IMR-90 (cell line): Measurements from ENCODE around the gene FOXF1. TPM values are rescaled to one million over a fixed set of nuclear protein-coding genes. Genes with fewer than 3 reads are reported as not detected.

Experiments used
- ATAC-seq: fragments of 200-7000 bp; cut with Tn5 transposase; 2 replicates; pipeline ENCODE4 v1.9.1; 2020; ENCODE audit warnings: low read depth, mild to moderate bottlenecking, moderate library complexity
- BruUV-seq: library from RNA; stranded (reverse); fragments of 400-500 nt; replicated peaks from 2 replicates; lab custom pipeline; 2021; lab: Mats Ljungman, UMichigan
- CTCF ChIA-PET: fragments of 300-600 bp; formaldehyde crosslinking; extraction: SDS; loops from one replicate; lab custom pipeline; 2021; ENCODE audit warnings: antibody characterized with exemption; lab: Yijun Ruan, JAX
- POLR2A ChIA-PET: fragments of 300-600 bp; sonication (Branson Sonifier 250); formaldehyde crosslinking; loops from one replicate; lab custom pipeline; 2022; ENCODE audit warnings: antibody characterized with exemption; ENCODE audit not compliant: unreplicated experiment; lab: Charles Lee
- DNase-seq: peaks from one replicate; pipeline ENCODE4 v3.0.0; 2013
- H2AFZ ChIP-seq: replicated peaks from 2 replicates; pipeline ENCODE3; 2013; ENCODE audit warnings: low read length, mild to moderate bottlenecking; ENCODE audit not compliant: poor library complexity
- H2AK5ac ChIP-seq: 2 replicates; pipeline ENCODE4 v1.6.1; 2013; ENCODE audit warnings: low read depth, low read length, inconsistent platforms
- H2AK9ac ChIP-seq: replicated peaks from 2 replicates; pipeline ENCODE3; 2013; ENCODE audit warnings: mild to moderate bottlenecking, low read depth, low read length, moderate library complexity; ENCODE audit not compliant: poor library complexity
- H2BK120ac ChIP-seq: 2 replicates; pipeline ENCODE4 v1.6.1; 2013; ENCODE audit warnings: low read depth, low read length, inconsistent platforms
- H2BK15ac ChIP-seq: 3 replicates; pipeline ENCODE4 v1.6.1; 2013; ENCODE audit warnings: low read depth, low read length, inconsistent platforms
- H2BK20ac ChIP-seq: 2 replicates; pipeline ENCODE4 v1.6.1; 2013; ENCODE audit warnings: low read depth, mild to moderate bottlenecking, inconsistent platforms, low read length, moderate library complexity
- H2BK5ac ChIP-seq: 2 replicates; pipeline ENCODE4 v1.6.1; 2013; ENCODE audit warnings: mild to moderate bottlenecking, low read depth, low read length, inconsistent platforms; ENCODE audit not compliant: poor library complexity, severe bottlenecking
- H3K14ac ChIP-seq: replicated peaks from 2 replicates; pipeline ENCODE4 v1.6.1; 2013; ENCODE audit warnings: low read depth, low read length, inconsistent platforms
- H3K18ac ChIP-seq: 2 replicates; pipeline ENCODE4 v1.6.1; 2013; ENCODE audit warnings: low read depth, low read length, control low read depth
- H3K23ac ChIP-seq: 2 replicates; pipeline ENCODE4 v1.6.1; 2013; ENCODE audit warnings: low read depth, low read length, inconsistent platforms
- H3K27ac ChIP-seq: 2 replicates; pipeline ENCODE4 v1.5.1; 2013; ENCODE audit warnings: mild to moderate bottlenecking, control low read depth, low read length; ENCODE audit not compliant: insufficient read depth
- H3K27me3 ChIP-seq: 2 replicates; pipeline ENCODE4 v1.6.1; 2013; ENCODE audit warnings: low read length; ENCODE audit not compliant: control insufficient read depth, insufficient read depth
- H3K36me3 ChIP-seq: 2 replicates; pipeline ENCODE4 v1.6.1; 2013; ENCODE audit warnings: low read length, mixed read lengths; ENCODE audit not compliant: control insufficient read depth, insufficient read depth
- H3K4ac ChIP-seq: 2 replicates; pipeline ENCODE4 v1.6.1; 2013; ENCODE audit warnings: low read depth, low read length, inconsistent platforms
- H3K4me1 ChIP-seq: 2 replicates; pipeline ENCODE4 v1.6.1; 2013; ENCODE audit warnings: low read length, mixed read lengths; ENCODE audit not compliant: control insufficient read depth, insufficient read depth
- H3K4me2 ChIP-seq: 2 replicates; pipeline ENCODE4 v1.6.1; 2013; ENCODE audit warnings: low read depth, mild to moderate bottlenecking, control low read depth, low read length, moderate library complexity
- H3K4me3 ChIP-seq: 2 replicates; pipeline ENCODE4 v1.5.1; 2013; ENCODE audit warnings: low read depth, mild to moderate bottlenecking, control low read depth, low read length, moderate library complexity; ENCODE audit not compliant: insufficient read depth
- H3K56ac ChIP-seq: 2 replicates; pipeline ENCODE4 v1.6.1; 2013; ENCODE audit warnings: low read length, inconsistent platforms; ENCODE audit not compliant: insufficient read depth; ENCODE audit errors: extremely low read depth
- H3K79me1 ChIP-seq, 2 experiments: 2 replicates each; pipeline ENCODE4 v1.6.1; 2013; ENCODE audit warnings: low read length in 2 of 2, inconsistent platforms in 1 of 2, low read depth in 1 of 2
- H3K9ac ChIP-seq: 2 replicates; pipeline ENCODE4 v1.6.1; 2013; ENCODE audit warnings: low read depth, low read length, control low read depth
- H3K9me1 ChIP-seq: 2 replicates; pipeline ENCODE4 v1.6.1; 2013; ENCODE audit warnings: low read length, inconsistent platforms; ENCODE audit not compliant: insufficient read depth
- H3K9me3 ChIP-seq: 2 replicates; pipeline ENCODE4 v1.6.1; 2013; ENCODE audit warnings: low read length; ENCODE audit not compliant: control insufficient read depth, insufficient read depth
- H4K20me1 ChIP-seq: 2 replicates; pipeline ENCODE4 v1.6.1; 2013; ENCODE audit warnings: low read length, inconsistent platforms; ENCODE audit not compliant: insufficient read depth
- H4K5ac ChIP-seq: 2 replicates; pipeline ENCODE4 v1.6.1; 2013; ENCODE audit warnings: mild to moderate bottlenecking, low read depth, low read length, control low read depth
- H4K8ac ChIP-seq, 2 experiments: 2 replicates each; pipeline ENCODE4 v1.6.1; 2013; ENCODE audit warnings: low read depth in 2 of 2, low read length in 2 of 2, control low read depth in 1 of 2, inconsistent platforms in 1 of 2
- H4K91ac ChIP-seq: 2 replicates; pipeline ENCODE4 v1.6.1; 2013; ENCODE audit warnings: low read depth, low read length, inconsistent platforms; ENCODE audit not compliant: insufficient read depth
- BHLHE40 ChIP-seq: fragments of 150-350 bp; IDR thresholded peaks from 2 replicates; pipeline ENCODE4 v1.6.1; 2016; ENCODE audit warnings: mild to moderate bottlenecking, low read depth, low read length
- CEBPB ChIP-seq: IDR thresholded peaks from 2 replicates; pipeline ENCODE4 v1.6.1; 2012; ENCODE audit warnings: low read depth, low read length, improper control_type of control experiment
- CHD1 ChIP-seq: IDR thresholded peaks from 2 replicates; pipeline ENCODE4 v1.6.1; 2012; ENCODE audit warnings: low read depth, low read length, improper control_type of control experiment
- CTCF ChIP-seq: conservative IDR thresholded peaks from 2 replicates; pipeline ENCODE4 v1.5.1; 2012; ENCODE audit warnings: mild to moderate bottlenecking, low read depth, low read length, improper control_type of control experiment
- ELK1 ChIP-seq: fragments of 150-350 bp; IDR thresholded peaks from 2 replicates; pipeline ENCODE4 v1.6.1; 2016; ENCODE audit warnings: low read depth, mild to moderate bottlenecking, low read length, moderate library complexity, borderline replicate concordance
- FOS ChIP-seq: fragments of 150-350 bp; IDR thresholded peaks from 2 replicates; pipeline ENCODE4 v1.6.1; 2016; ENCODE audit warnings: low read depth, low read length
- MAFK ChIP-seq: IDR thresholded peaks from 2 replicates; pipeline ENCODE4 v1.6.1; 2012; ENCODE audit warnings: low read depth, low read length, improper control_type of control experiment
- MAZ ChIP-seq: IDR thresholded peaks from 2 replicates; pipeline ENCODE4 v1.6.1; 2012; ENCODE audit warnings: low read depth, mild to moderate bottlenecking, low read length, improper control_type of control experiment, moderate library complexity, borderline replicate concordance
- MXI1 ChIP-seq: IDR thresholded peaks from 2 replicates; pipeline ENCODE4 v1.6.1; 2012; ENCODE audit warnings: low read depth, mild to moderate bottlenecking, low read length, moderate library complexity, borderline replicate concordance
- NFE2L2 ChIP-seq: fragments of 150-350 bp; IDR thresholded peaks from 2 replicates; pipeline ENCODE4 v1.6.1; 2016; ENCODE audit warnings: low read depth, mild to moderate bottlenecking, low read length
- POLR2A ChIP-seq: IDR thresholded peaks from 2 replicates; pipeline ENCODE4 v1.6.1; 2012; ENCODE audit warnings: mild to moderate bottlenecking, low read depth, low read length
- RAD21 ChIP-seq: IDR thresholded peaks from 2 replicates; pipeline ENCODE4 v1.6.1; 2012; ENCODE audit warnings: low read length, improper control_type of control experiment
- RCOR1 ChIP-seq: IDR thresholded peaks from 2 replicates; pipeline ENCODE4 v1.6.1; 2012; ENCODE audit warnings: mild to moderate bottlenecking, low read length, improper control_type of control experiment; ENCODE audit not compliant: insufficient replicate concordance
- RFX5 ChIP-seq: IDR thresholded peaks from 2 replicates; pipeline ENCODE4 v1.8.0; 2012; ENCODE audit warnings: low read depth, mild to moderate bottlenecking, low read length, moderate library complexity
- SMC3 ChIP-seq: fragments of 150-350 bp; IDR thresholded peaks from 2 replicates; pipeline ENCODE4 v1.6.1; 2016; ENCODE audit warnings: low read depth, mild to moderate bottlenecking, antibody characterized with exemption, low read length, moderate library complexity
- WGBS, 2 experiments: methylation state at CpG; one replicate each; pipeline versions ENCODE4 v1.1.5 to v1.1.7; 2013; ENCODE audit warnings: missing lambda C conversion rate in 2 of 2; ENCODE audit not compliant: insufficient read length in 1 of 2; ENCODE audit errors: extremely low coverage in 2 of 2; 5-methylcytosine and 5-hydroxymethylcytosine counted together
- dilution Hi-C: fragments of 300-500 bp; cut with HindIII; formaldehyde crosslinking; loops from one replicate; pipeline ENCODE4 v1.14.3; 2018; ENCODE audit warnings: low sequenced_read_pairs; ENCODE audit not compliant: unreplicated experiment
- in situ Hi-C: fragments of 300-500 bp; cut with MboI; formaldehyde crosslinking; loops from 3 replicates; pipeline ENCODE4 v1.14.3; 2019; ENCODE audit warnings: low sequenced_read_pairs, inconsistent platforms, mixed read lengths
- intact Hi-C: fragments of 100-400 bp; cut with micrococcal nuclease; formaldehyde crosslinking; loops from 2 replicates; pipeline ENCODE4 v1.10.0; 2022
- polyA plus RNA-seq, 3 experiments: library from polyadenylated mRNA; depleted of rRNA; stranded (reverse); fragments of >200 nt; gene quantifications; 2 replicates each; pipeline ENCODE4 v1.2.3, GENCODE V29; 2012; ENCODE audit warnings: low replicate concordance in 1 of 3
- total RNA-seq: library from RNA; depleted of rRNA; stranded (reverse); fragments of >200 nt; gene quantifications from 2 replicates; pipeline ENCODE4 v1.2.3, GENCODE V29; 2012

The FOXF1 gene
- total and polyA plus RNA-seq, 2 of the 4 experiments (the other 2 are of a cell fraction): 2.7 to 33.0 TPM

GRCh38 chr16:86547286-86547685 is 37.0 kb downstream of the FOXF1 start:
- H3K9me1 ChIP-seq: no peaks in the 10 kb centered on the region
- no TSS peak for BruUV-seq
- no peak overlapping the region for H3K14ac ChIP-seq
- H4K91ac ChIP-seq: no peak overlapping the region
- H2AFZ ChIP-seq: no peak overlapping the region
- H3K9me3 ChIP-seq: no peaks in the 10 kb centered on the region
- no peak overlapping the region for H3K56ac ChIP-seq
- TF ChIP-seq BHLHE40: no peak
- TF ChIP-seq MAFK: no peak
- no peak for TF ChIP-seq FOS
- TF ChIP-seq RFX5: no peak
- no peak for TF ChIP-seq CTCF
- TF ChIP-seq ELK1: no peak
- TF ChIP-seq MAZ: no peak
- TF ChIP-seq RCOR1: no peak
- no peak for TF ChIP-seq POLR2A
- TF ChIP-seq MXI1: no peak
- no peak for TF ChIP-seq CEBPB
- no peak for TF ChIP-seq RAD21
- no peak for TF ChIP-seq NFE2L2
- no peak for TF ChIP-seq CHD1
- TF ChIP-seq SMC3: no peak
- H3K4me1 ChIP-seq: no peaks in the 10 kb centered on the region
- no peak overlapping the region for H3K18ac ChIP-seq
- no peak overlapping the region for H4K8ac ChIP-seq
- no peak overlapping the region for H2BK5ac ChIP-seq
- H3K4me3 ChIP-seq: no peak overlapping the region
- H2AK5ac ChIP-seq: no peak overlapping the region
- ChIA-PET POLR2A (no interaction called here), CTCF (no interaction called here)
- H2BK15ac ChIP-seq: no peak overlapping the region
- no peak overlapping the region for H3K9ac ChIP-seq
- no peak overlapping the region for H2BK20ac ChIP-seq
- H3K4me2 ChIP-seq: no peak overlapping the region
- peaks cover 0 to 23% of the 10 kb centered on the region in 2 experiments; a peak in 2 of 4 replicates for H3K79me1 ChIP-seq
- peaks cover 46% of the 10 kb centered on the region for H3K36me3 ChIP-seq
- DNase-seq: no peak
- dilution Hi-C loops (no loop called here), intact Hi-C loops (no loop called here), in situ Hi-C loops (no loop called here)
- no peak overlapping the region for H2AK9ac ChIP-seq
- H3K4ac ChIP-seq: no peak overlapping the region
- H3K27ac ChIP-seq: no peak overlapping the region
- H4K20me1 ChIP-seq: no peaks in the 10 kb centered on the region
- H4K5ac ChIP-seq: no peak overlapping the region
- H3K23ac ChIP-seq: no peak overlapping the region
- no peak for ATAC-seq
- 97% methylated on average over 7 of the region's 11 CpGs; no CpG with 5 or more reads in 1 of the 2 experiments for WGBS, 2 experiments
- H2BK120ac ChIP-seq: no peak overlapping the region
- H3K27me3 ChIP-seq: no peaks in the 10 kb centered on the region
